OCI-LY3 (cell line): ENCODE data around the gene LCN1.

Source experiments
- EZH2phosphoT487 ChIP-seq: fragments of 200-600 bp; shearing (Covaris generic); IDR thresholded peaks from 2 replicates; pipeline ENCODE4 v1.6.1; 2018; ENCODE audit warnings: antibody characterized with exemption, mixed run types, low read depth
- TF ChIP-seq, protein P1 (sequence below): fragments of 200-600, 300-600 bp; sonication (generic); IDR thresholded peaks from 2 replicates; pipeline ENCODE4 v1.5.1; 2014; ENCODE audit warnings: antibody characterized with exemption, low read length, low read depth

DNA sequence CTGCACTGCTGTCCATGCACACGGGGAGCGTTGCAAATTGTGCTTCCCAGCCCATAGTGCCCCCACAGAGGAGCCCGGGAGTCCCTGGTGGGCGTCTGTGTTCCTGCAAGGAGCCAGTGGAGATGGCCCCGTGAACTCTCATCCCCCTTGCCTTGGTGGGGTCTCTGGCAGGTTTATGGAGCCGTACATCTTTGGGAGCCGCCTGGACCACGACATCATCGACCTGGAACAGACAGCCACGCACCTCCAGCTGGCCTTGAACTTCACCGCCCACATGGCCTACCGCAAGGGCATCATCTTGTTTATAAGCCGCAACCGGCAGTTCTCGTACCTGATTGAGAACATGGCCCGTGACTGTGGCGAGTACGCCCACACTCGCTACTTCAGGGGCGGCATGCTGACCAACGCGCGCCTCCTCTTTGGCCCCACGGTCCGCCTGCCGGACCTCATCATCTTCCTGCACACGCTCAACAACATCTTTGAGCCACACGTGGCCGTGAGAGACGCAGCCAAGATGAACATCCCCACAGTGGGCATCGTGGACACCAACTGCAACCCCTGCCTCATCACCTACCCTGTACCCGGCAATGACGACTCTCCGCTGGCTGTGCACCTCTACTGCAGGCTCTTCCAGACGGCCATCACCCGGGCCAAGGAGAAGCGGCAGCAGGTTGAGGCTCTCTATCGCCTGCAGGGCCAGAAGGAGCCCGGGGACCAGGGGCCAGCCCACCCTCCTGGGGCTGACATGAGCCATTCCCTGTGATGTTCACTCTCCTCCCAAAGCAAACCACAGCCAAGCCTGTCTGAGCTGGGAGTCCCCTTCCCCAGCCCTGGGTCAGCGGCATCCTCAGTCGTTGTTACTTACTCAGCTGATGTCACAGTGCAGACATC is 17.6 kb upstream of the LCN1 start:
- TF ChIP-seq, protein P1, sequence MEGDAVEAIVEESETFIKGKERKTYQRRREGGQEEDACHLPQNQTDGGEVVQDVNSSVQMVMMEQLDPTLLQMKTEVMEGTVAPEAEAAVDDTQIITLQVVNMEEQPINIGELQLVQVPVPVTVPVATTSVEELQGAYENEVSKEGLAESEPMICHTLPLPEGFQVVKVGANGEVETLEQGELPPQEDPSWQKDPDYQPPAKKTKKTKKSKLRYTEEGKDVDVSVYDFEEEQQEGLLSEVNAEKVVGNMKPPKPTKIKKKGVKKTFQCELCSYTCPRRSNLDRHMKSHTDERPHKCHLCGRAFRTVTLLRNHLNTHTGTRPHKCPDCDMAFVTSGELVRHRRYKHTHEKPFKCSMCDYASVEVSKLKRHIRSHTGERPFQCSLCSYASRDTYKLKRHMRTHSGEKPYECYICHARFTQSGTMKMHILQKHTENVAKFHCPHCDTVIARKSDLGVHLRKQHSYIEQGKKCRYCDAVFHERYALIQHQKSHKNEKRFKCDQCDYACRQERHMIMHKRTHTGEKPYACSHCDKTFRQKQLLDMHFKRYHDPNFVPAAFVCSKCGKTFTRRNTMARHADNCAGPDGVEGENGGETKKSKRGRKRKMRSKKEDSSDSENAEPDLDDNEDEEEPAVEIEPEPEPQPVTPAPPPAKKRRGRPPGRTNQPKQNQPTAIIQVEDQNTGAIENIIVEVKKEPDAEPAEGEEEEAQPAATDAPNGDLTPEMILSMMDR = no peak
- no peak for TF ChIP-seq EZH2phosphoT487
